Measurements from ENCODE around the gene TSPEAR. TPM values are rescaled to one million over a fixed set of nuclear protein-coding genes. Genes with fewer than 3 reads are reported as not detected.

TSPEAR gene
- total and polyA plus RNA-seq, 9 of the 15 experiments (the other 6 are each of a cell fraction or from before 2014, with no cell fraction given): not detected

GRCh38 chr21:44583800-44584147 is 127.6 kb downstream of the TSPEAR start (continued):
- TF ChIP-seq MGA (IDR thresholded peaks at IDR 0.05) (0 out of 2 replicates have a peak, but pooled peaks have one; percentile 23), MTA1 (IDR thresholded peaks at IDR 0.05; ENCODE audit: borderline replicate concordance) (no peak), KDM5B (IDR thresholded peaks at IDR 0.05; ENCODE audit: insufficient replicate concordance, low read depth, low read length) (no peak), CREB1 (IDR thresholded peaks at IDR 0.05) (no peak), CREB1 (CRISPR knock-in tag; IDR thresholded peaks at IDR 0.05) (0 out of 2 replicates have a peak, but pooled peaks have one; percentile 42), BACH1 (tag; IDR thresholded peaks at IDR 0.05) (no peak), ATF3 (IDR thresholded peaks at IDR 0.05) (peak; percentile 33; the same call in 1 of the 2 replicates), ATF3 (CRISPR knock-in tag; conservative IDR thresholded peaks at IDR 0.05) (no peak), CHD1 (IDR thresholded peaks at IDR 0.05; ENCODE audit: low read length) (no peak), ZNF76 (CRISPR knock-in tag; IDR thresholded peaks at IDR 0.05; ENCODE audit: borderline replicate concordance) (no peak), RBBP5 (IDR thresholded peaks at IDR 0.05; ENCODE audit: borderline replicate concordance, insufficient read depth, low read length, poor library complexity, severe bottlenecking) (no peak), FOSL1 (tag; conservative IDR thresholded peaks at IDR 0.05) (peak; percentile 85), ZNF384 (IDR thresholded peaks at IDR 0.05; ENCODE audit: low read depth, low read length) (no peak), RNF219 (CRISPR knock-in tag; IDR thresholded peaks at IDR 0.05) (no peak), NCOA6 (IDR thresholded peaks at IDR 0.05) (no peak)
